Lung (tissue), 12 donors: ENCODE results near the gene TMEM135. TPM values are rescaled to one million over a fixed set of nuclear protein-coding genes. Genes with fewer than 3 reads are reported as not detected.
"Not testable (repeated sequence)": the region's sequence is repeated elsewhere in the genome, so short reads cannot be mapped to it uniquely, and the experiment has no call there.

ENCODE experiments used
- ATAC-seq: fragments of 200-7000 bp; cut with Tn5 transposase; one replicate; pipeline ENCODE4 v1.9.1; 2020; ENCODE audit warnings: moderate number of reproducible peaks; ENCODE audit not compliant: insufficient read depth, low FRiP score
- DNase-seq, 3 donors: peaks; one replicate each; pipeline ENCODE4 v3.0.0-alpha.2; 2013 to 2017
- H3K27ac ChIP-seq, 2 donors: one replicate each; pipeline ENCODE4 v1.5.1; 2013; ENCODE audit warnings: mild to moderate bottlenecking in 2 of 2, moderate library complexity in 2 of 2, control low read depth in 1 of 2, inconsistent platforms in 1 of 2, low read depth in 1 of 2, low read length in 1 of 2
- H3K27me3 ChIP-seq, 3 donors: one replicate each; pipeline ENCODE4 v1.5.1; 2013; ENCODE audit warnings: low read length in 2 of 3; ENCODE audit not compliant: control insufficient read depth in 3 of 3, insufficient read depth in 3 of 3
- H3K36me3 ChIP-seq, 4 donors: one replicate each; pipeline ENCODE4 v1.5.1; 2013; ENCODE audit warnings: low read length in 4 of 4, mild to moderate bottlenecking in 1 of 4, moderate library complexity in 1 of 4; ENCODE audit not compliant: control insufficient read depth in 4 of 4, insufficient read depth in 4 of 4
- H3K4me1 ChIP-seq, 5 donors: one replicate each; pipeline ENCODE4 v1.5.1; 2013; ENCODE audit warnings: low read length in 5 of 5, mild to moderate bottlenecking in 2 of 5, moderate library complexity in 1 of 5; ENCODE audit not compliant: control insufficient read depth in 5 of 5, insufficient read depth in 5 of 5
- H3K4me3 ChIP-seq: one replicate; pipeline ENCODE4 v1.5.1; 2013; ENCODE audit warnings: mild to moderate bottlenecking, control low read depth, moderate library complexity
- H3K9ac ChIP-seq, 2 donors: one replicate each; pipeline ENCODE4 v1.5.1; 2013; ENCODE audit warnings: low read length in 2 of 2, control low read depth in 1 of 2; ENCODE audit not compliant: insufficient read depth in 1 of 2
- H3K9me3 ChIP-seq, 4 donors: one replicate each; pipeline ENCODE4 v1.5.1; 2013; ENCODE audit warnings: low read length in 3 of 4, mild to moderate bottlenecking in 1 of 4, moderate library complexity in 1 of 4; ENCODE audit not compliant: control insufficient read depth in 4 of 4, insufficient read depth in 3 of 4
- WGBS, 2 donors: extraction: QIAGEN DNeasy Blood & Tissue Kit; methylation state at CpG; one replicate each; pipeline ENCODE4 v1.1.7; 2013; 5-methylcytosine and 5-hydroxymethylcytosine counted together
- polyA plus RNA-seq, 2 donors: library from polyadenylated mRNA; stranded (reverse); fragments of 200-250 nt; gene quantifications; one replicate each; pipeline ENCODE4 v1.2.1, GENCODE V29; 2013
- total RNA-seq, 2 donors: library from RNA; depleted of rRNA in 1 of 2; stranded (reverse); fragments of >200 nt in 1 of 2; gene quantifications; one replicate each; pipeline ENCODE4 v1.2.1, GENCODE V29; 2014 to 2021
- TF ChIP-seq, protein P1 (sequence below): IDR thresholded peaks from 2 replicates; pipeline ENCODE4 v1.5.1; 2012; ENCODE audit warnings: mild to moderate bottlenecking; ENCODE audit errors: control extremely low read depth, extremely low read depth
- donor health status: control.
- donor health status: control.
- donor health status: Bipolar disorder and iron deficiency.
- donor health status: healthy.
- donor health status: DM: yes; HTN: yes; CAD: no.

The TMEM135 gene
- total and polyA plus RNA-seq, 4 donors, result 5.9 to 42.0 (median 11.5) TPM

DNA sequence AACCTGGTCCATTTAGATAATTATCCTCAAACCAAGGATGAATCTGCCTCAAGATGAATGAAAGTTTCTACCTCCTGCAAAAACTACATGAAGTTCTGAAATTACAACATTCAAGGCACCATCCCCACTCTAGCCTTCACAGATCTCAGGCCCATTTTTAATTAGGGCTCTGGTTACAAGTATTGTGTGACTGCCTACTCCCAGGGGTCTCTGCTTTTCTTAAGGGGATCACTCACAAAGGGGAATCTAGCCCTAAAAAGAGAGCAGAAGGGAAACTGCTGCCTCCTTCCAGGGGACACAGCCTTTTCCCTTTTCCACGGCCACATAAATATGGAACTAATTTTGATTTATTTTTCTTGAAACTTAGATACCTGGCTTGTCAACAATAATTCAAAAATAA lies 17.4 kb upstream of the TMEM135 start:
- TF ChIP-seq, protein P1, sequence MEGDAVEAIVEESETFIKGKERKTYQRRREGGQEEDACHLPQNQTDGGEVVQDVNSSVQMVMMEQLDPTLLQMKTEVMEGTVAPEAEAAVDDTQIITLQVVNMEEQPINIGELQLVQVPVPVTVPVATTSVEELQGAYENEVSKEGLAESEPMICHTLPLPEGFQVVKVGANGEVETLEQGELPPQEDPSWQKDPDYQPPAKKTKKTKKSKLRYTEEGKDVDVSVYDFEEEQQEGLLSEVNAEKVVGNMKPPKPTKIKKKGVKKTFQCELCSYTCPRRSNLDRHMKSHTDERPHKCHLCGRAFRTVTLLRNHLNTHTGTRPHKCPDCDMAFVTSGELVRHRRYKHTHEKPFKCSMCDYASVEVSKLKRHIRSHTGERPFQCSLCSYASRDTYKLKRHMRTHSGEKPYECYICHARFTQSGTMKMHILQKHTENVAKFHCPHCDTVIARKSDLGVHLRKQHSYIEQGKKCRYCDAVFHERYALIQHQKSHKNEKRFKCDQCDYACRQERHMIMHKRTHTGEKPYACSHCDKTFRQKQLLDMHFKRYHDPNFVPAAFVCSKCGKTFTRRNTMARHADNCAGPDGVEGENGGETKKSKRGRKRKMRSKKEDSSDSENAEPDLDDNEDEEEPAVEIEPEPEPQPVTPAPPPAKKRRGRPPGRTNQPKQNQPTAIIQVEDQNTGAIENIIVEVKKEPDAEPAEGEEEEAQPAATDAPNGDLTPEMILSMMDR, result no peak
- Histone ChIP-seq H3K9me3 (no peaks in the 10 kb centered on the region), H3K9ac (no peak overlapping the region), H3K4me1 (peaks cover 0 to 8% (median 0%) of the 10 kb centered on the region in 5 donors), H3K27ac (peak overlapping the region; percentile 14 to 59), H3K4me3 (no peak overlapping the region), H3K36me3 (no peaks in the 10 kb centered on the region), H3K27me3 (no peaks in the 10 kb centered on the region)
- WGBS, 2 donors, result 63 to 85% methylated on average over 1 of the region's 1 CpG
- ATAC-seq, result no peak
- DNase-seq, result no peak

DNA sequence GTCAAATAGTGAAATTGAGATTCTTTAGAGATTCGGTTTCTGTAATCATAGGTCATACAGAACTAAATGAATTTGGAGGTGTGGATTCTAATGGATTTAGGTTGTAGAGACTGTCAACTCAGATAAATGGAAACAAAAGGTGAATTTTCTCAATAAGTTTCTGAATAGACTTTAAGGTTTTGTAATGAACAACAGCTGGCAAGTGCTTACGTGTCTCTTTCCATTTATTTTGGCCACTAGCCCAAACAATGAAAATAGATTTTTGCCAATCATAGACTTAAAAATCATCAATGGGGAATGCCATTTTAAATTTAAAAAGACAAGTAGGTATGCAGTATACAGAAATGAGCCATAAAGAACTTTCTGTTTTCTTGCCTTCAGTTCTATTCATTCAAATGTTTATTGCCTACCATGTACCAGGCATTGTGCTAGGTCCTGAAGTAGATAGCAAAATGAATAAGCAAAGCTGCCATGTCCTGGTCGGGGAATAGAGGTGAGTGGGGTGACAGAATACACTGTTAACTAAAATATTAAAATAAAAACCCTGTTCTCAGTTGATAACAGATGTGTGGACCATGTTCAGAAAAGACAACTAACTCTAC lies 16.9 kb upstream of the TMEM135 start:
- no peak overlapping the region for H3K9ac ChIP-seq
- no peaks in the 10 kb centered on the region for H3K9me3 ChIP-seq
- no peaks in the 10 kb centered on the region for H3K27me3 ChIP-seq
- no peak overlapping the region for H3K4me3 ChIP-seq
- 78 to 85% methylated on average over 3 of the region's 3 CpGs for WGBS, 2 donors
- ATAC-seq, result no peak
- H3K36me3 ChIP-seq, result no peaks in the 10 kb centered on the region
- no peak for DNase-seq
- TF ChIP-seq, protein P1, result no peak
- peaks cover 0 to 8% (median 0%) of the 10 kb centered on the region in 5 donors for H3K4me1 ChIP-seq
- no peak overlapping the region for H3K27ac ChIP-seq

DNA sequence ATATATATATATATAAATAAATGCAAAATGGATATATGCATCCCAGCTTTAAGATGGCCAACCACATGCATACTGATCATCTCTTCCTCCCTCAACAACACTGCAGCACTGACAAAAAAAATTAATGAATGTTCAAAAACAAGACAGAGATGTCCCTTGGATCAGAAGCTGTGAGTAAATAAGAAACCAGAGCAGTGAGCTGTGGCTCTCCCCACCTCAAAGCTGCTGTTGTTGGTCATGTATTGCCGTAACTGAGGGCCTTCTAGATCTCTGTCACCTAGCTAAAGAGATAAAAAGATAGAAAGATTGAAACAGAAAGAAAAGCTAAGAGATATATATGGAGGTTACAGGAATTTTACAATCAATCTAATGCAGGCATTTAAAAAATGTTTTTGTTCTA lies 15.5 kb upstream of the TMEM135 start:
- TF ChIP-seq, protein P1, result no peak
- no peaks in the 10 kb centered on the region for H3K36me3 ChIP-seq
- H3K9ac ChIP-seq, result no peak overlapping the region
- H3K4me1 ChIP-seq, result peaks cover 0 to 7% (median 0%) of the 10 kb centered on the region in 5 donors
- no peaks in the 10 kb centered on the region for H3K9me3 ChIP-seq
- ATAC-seq (no peak), DNase-seq (no peak)
- WGBS, 2 donors, result 80 to 85% methylated on average over 1 of the region's 1 CpG
- H3K27me3 ChIP-seq, result no peaks in the 10 kb centered on the region
- H3K27ac ChIP-seq, result no peak overlapping the region
- H3K4me3 ChIP-seq, result no peak overlapping the region

DNA sequence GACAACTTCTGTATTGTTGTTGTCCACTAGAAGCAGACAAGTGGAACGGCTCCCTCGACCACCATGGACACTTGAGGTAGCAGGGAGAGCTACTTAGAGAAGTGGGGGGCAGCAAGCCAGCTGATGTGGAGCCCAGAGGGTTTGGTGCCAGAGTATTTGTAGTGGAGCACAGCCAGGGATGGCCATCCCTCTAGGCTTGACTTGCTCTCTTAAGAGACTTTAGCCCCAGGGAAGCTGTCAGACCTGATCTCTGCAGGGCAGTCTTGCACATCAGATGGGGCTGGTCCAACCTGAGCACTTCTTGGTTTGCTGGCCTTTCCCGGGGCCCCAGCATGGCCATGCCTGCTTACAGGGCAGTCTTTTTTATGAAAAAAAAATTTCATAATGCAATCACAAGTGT lies 15.0 kb upstream of the TMEM135 start:
- peaks cover 0 to 7% (median 0%) of the 10 kb centered on the region in 5 donors for H3K4me1 ChIP-seq
- no peaks in the 10 kb centered on the region for H3K27me3 ChIP-seq
- no peak overlapping the region for H3K4me3 ChIP-seq
- TF ChIP-seq, protein P1, result no peak
- no peaks in the 10 kb centered on the region for H3K36me3 ChIP-seq
- H3K9me3 ChIP-seq, result no peaks in the 10 kb centered on the region
- no peak for ATAC-seq
- WGBS, 2 donors, result 80% methylated on average over 3 of the region's 3 CpGs
- H3K9ac ChIP-seq, result no peak overlapping the region
- DNase-seq, result no peak
- no peak overlapping the region for H3K27ac ChIP-seq

DNA sequence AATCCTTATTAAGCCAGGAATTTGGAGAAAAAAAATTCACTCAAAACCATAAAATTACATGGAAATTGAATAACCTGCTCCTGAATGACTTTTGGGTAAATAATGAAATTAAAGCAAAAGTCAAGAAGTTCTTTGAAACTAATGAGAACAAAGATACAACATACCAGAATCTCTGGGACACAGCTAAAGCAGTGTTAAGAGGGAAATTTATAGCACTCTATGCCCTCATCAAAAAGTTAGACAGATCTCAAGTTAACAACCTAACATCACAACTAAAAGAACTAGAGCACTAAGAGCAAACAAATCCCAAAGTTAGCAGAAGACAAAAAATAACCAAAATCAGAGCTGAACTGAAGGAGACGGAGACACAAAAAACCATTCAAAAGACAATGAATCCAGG lies 11.3 kb upstream of the TMEM135 start:
- 97 to 98% methylated on average over 1 of the region's 1 CpG for WGBS, 2 donors
- DNase-seq, ATAC-seq, H3K27me3 ChIP-seq, H3K4me1 ChIP-seq, H3K4me3 ChIP-seq, H3K27ac ChIP-seq, H3K9me3 ChIP-seq, H3K36me3 ChIP-seq, H3K9ac ChIP-seq: not testable (repeated sequence)
